WTC11 (cell line): ENCODE measurements around the gene DIABLO.
"Not testable (repeated sequence)": the region's sequence is repeated elsewhere in the genome, so short reads cannot be mapped to it uniquely, and the experiment has no call there.

Experiments
- CBFB ChIP-seq: sonication (generic); formaldehyde crosslinking; IDR thresholded peaks from 2 replicates; pipeline ENCODE4 v1.8.1; 2022; ENCODE audit warnings: mild to moderate bottlenecking, low read depth, missing genetic modification reagents
- EMX1 ChIP-seq: fragments of 250-450 bp; sonication (Bioruptor Pico); IDR thresholded peaks from 2 replicates; pipeline ENCODE4 v1.8.0; 2021; ENCODE audit warnings: mild to moderate bottlenecking
- NR2C2 ChIP-seq: sonication (generic); formaldehyde crosslinking; IDR thresholded peaks from 2 replicates; pipeline ENCODE4 v1.8.0; 2022; ENCODE audit warnings: mild to moderate bottlenecking, missing genetic modification reagents
- TCF7 ChIP-seq: sonication (generic); formaldehyde crosslinking; IDR thresholded peaks from 2 replicates; pipeline ENCODE4 v1.8.0; 2022; ENCODE audit warnings: mild to moderate bottlenecking, low read depth, missing genetic modification reagents, moderate library complexity
- ZNF263 ChIP-seq: sonication (generic); formaldehyde crosslinking; IDR thresholded peaks from 2 replicates; pipeline ENCODE4 v1.8.1; 2022; ENCODE audit warnings: low read depth, mild to moderate bottlenecking, moderate library complexity, missing genetic modification reagents
- TF ChIP-seq, protein P1 (sequence below): sonication (generic); formaldehyde crosslinking; IDR thresholded peaks from 2 replicates; pipeline ENCODE4 v1.8.0; 2023; ENCODE audit warnings: missing genetic modification reagents
- TF ChIP-seq, protein P2 (sequence below): sonication (generic); formaldehyde crosslinking; IDR thresholded peaks from 2 replicates; pipeline ENCODE4 v1.8.1; 2022; ENCODE audit warnings: mild to moderate bottlenecking, moderate library complexity, missing genetic modification reagents
- TF ChIP-seq, protein P3 (sequence below): sonication (generic); formaldehyde crosslinking; IDR thresholded peaks from 2 replicates; pipeline ENCODE4 v1.8.1; 2022; ENCODE audit warnings: low read depth, missing genetic modification reagents, borderline replicate concordance
- TF ChIP-seq, protein P4 (sequence below): sonication (generic); formaldehyde crosslinking; IDR thresholded peaks from 2 replicates; pipeline ENCODE4 v1.8.0; 2022; ENCODE audit warnings: mild to moderate bottlenecking, missing genetic modification reagents

DNA sequence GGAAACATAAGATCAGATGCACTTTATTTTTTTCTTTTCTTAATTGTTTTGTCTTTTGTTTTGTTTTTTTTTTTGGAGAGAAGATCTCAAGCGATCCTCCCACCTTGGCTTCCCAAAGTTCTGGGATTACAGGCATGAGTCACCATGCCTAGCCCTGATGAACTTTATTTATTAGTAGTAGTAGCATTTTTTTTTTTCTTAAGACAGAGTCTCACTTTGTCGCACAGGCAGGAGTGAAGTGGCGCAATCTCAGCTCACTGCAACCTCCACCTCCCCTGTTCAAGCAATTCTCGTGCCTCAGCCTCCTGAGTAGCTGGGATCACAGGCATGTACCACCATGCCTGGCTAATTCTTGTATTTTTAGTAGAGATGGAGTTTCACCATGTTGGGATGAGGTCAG is 49.4 kb downstream of the DIABLO start:
- TF ChIP-seq EMX1, ZNF263, TCF7, CBFB, NR2C2 (CRISPR knock-in tag): not testable (repeated sequence)
- TF ChIP-seq, protein P1, sequence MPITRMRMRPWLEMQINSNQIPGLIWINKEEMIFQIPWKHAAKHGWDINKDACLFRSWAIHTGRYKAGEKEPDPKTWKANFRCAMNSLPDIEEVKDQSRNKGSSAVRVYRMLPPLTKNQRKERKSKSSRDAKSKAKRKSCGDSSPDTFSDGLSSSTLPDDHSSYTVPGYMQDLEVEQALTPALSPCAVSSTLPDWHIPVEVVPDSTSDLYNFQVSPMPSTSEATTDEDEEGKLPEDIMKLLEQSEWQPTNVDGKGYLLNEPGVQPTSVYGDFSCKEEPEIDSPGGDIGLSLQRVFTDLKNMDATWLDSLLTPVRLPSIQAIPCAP (CRISPR knock-in tag), result not testable (repeated sequence)
- TF ChIP-seq, protein P2, sequence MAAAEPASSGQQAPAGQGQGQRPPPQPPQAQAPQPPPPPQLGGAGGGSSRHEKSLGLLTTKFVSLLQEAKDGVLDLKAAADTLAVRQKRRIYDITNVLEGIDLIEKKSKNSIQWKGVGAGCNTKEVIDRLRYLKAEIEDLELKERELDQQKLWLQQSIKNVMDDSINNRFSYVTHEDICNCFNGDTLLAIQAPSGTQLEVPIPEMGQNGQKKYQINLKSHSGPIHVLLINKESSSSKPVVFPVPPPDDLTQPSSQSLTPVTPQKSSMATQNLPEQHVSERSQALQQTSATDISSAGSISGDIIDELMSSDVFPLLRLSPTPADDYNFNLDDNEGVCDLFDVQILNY (CRISPR knock-in tag), result not testable (repeated sequence)
- TF ChIP-seq, protein P3, sequence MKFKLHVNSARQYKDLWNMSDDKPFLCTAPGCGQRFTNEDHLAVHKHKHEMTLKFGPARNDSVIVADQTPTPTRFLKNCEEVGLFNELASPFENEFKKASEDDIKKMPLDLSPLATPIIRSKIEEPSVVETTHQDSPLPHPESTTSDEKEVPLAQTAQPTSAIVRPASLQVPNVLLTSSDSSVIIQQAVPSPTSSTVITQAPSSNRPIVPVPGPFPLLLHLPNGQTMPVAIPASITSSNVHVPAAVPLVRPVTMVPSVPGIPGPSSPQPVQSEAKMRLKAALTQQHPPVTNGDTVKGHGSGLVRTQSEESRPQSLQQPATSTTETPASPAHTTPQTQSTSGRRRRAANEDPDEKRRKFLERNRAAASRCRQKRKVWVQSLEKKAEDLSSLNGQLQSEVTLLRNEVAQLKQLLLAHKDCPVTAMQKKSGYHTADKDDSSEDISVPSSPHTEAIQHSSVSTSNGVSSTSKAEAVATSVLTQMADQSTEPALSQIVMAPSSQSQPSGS (CRISPR knock-in tag), result not testable (repeated sequence)
- TF ChIP-seq, protein P4, sequence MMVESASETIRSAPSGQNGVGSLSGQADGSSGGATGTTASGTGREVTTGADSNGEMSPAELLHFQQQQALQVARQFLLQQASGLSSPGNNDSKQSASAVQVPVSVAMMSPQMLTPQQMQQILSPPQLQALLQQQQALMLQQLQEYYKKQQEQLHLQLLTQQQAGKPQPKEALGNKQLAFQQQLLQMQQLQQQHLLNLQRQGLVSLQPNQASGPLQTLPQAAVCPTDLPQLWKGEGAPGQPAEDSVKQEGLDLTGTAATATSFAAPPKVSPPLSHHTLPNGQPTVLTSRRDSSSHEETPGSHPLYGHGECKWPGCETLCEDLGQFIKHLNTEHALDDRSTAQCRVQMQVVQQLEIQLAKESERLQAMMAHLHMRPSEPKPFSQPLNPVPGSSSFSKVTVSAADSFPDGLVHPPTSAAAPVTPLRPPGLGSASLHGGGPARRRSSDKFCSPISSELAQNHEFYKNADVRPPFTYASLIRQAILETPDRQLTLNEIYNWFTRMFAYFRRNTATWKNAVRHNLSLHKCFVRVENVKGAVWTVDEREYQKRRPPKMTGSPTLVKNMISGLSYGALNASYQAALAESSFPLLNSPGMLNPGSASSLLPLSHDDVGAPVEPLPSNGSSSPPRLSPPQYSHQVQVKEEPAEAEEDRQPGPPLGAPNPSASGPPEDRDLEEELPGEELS, result not testable (repeated sequence)
